ENCODE measurements around the gene WDFY2.

WDFY2 gene

DNA sequence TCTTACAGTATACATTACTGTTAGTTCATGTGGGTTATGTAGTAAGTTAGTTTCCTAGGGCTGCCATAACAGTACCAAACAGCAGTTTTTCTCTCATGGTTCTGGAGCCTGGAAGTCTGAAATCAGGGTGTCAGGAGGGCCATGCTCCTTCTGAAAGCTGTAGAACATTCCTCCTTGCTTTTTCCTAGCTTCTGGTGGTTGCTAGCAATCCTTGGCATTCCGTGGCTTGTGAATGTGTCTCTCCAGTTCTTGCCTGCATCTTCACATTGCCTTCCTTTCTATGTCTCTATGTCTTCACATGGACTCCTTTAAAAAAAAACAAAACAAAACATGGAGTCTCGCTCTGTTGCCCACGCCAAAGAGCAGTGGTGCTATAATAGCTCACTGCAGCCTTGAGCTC lies 95.4 kb downstream of the WDFY2 start:
- DNase-seq (ENCODE audit: extremely low spot score): no peak
- TF ChIP-seq TARDBP (IDR thresholded peaks at IDR 0.05) (no peak), L3MBTL2 (conservative IDR thresholded peaks at IDR 0.05) (no peak), ARNT (IDR thresholded peaks at IDR 0.05) (no peak), SUZ12 (IDR thresholded peaks at IDR 0.05) (no peak), FOXM1 (IDR thresholded peaks at IDR 0.05; ENCODE audit: borderline replicate concordance) (no peak), CTBP1 (IDR thresholded peaks at IDR 0.05; ENCODE audit: borderline replicate concordance) (no peak), ZNF384 (IDR thresholded peaks at IDR 0.05) (no peak), LEF1 (IDR thresholded peaks at IDR 0.05; ENCODE audit: borderline replicate concordance) (no peak), FOXK2 (IDR thresholded peaks at IDR 0.05) (no peak), SP1 (IDR thresholded peaks at IDR 0.05) (no peak), FOXA1 (IDR thresholded peaks at IDR 0.05) (no peak), HDGF (IDR thresholded peaks at IDR 0.05; ENCODE audit: borderline replicate concordance) (no peak), BHLHE40 (IDR thresholded peaks at IDR 0.05; ENCODE audit: borderline replicate concordance) (no peak), ELF4 (IDR thresholded peaks at IDR 0.05) (no peak), PKNOX1 (IDR thresholded peaks at IDR 0.05) (no peak), NFRKB (IDR thresholded peaks at IDR 0.05) (no peak)
- CTCF ChIA-PET: no interaction called here
- POLR2A ChIA-PET: no interaction called here

- no peak for DNase-seq (ENCODE audit: extremely low spot score)
- TF ChIP-seq ELF4 (IDR thresholded peaks at IDR 0.05): no peak
- no peak for TF ChIP-seq L3MBTL2 (conservative IDR thresholded peaks at IDR 0.05)
- TF ChIP-seq NFRKB (IDR thresholded peaks at IDR 0.05): no peak
- no peak for TF ChIP-seq FOXM1 (IDR thresholded peaks at IDR 0.05; ENCODE audit: borderline replicate concordance)
- no peak for TF ChIP-seq HDGF (IDR thresholded peaks at IDR 0.05; ENCODE audit: borderline replicate concordance)
- TF ChIP-seq SUZ12 (IDR thresholded peaks at IDR 0.05): no peak
- TF ChIP-seq FOXA1 (IDR thresholded peaks at IDR 0.05): no peak
- no peak for TF ChIP-seq FOXK2 (IDR thresholded peaks at IDR 0.05)
- no peak for TF ChIP-seq LEF1 (IDR thresholded peaks at IDR 0.05; ENCODE audit: borderline replicate concordance)
- no peak for TF ChIP-seq ZNF384 (IDR thresholded peaks at IDR 0.05)
- no peak for TF ChIP-seq ARNT (IDR thresholded peaks at IDR 0.05)
- no peak for TF ChIP-seq PKNOX1 (IDR thresholded peaks at IDR 0.05)
- no peak for TF ChIP-seq TARDBP (IDR thresholded peaks at IDR 0.05)
- TF ChIP-seq BHLHE40 (IDR thresholded peaks at IDR 0.05; ENCODE audit: borderline replicate concordance): no peak
- ChIA-PET CTCF (no interaction called here), POLR2A (no interaction called here)
Observed at GRCh38 chr13:51681037-51681678, 96.9 kb downstream of the WDFY2 start.

DNA sequence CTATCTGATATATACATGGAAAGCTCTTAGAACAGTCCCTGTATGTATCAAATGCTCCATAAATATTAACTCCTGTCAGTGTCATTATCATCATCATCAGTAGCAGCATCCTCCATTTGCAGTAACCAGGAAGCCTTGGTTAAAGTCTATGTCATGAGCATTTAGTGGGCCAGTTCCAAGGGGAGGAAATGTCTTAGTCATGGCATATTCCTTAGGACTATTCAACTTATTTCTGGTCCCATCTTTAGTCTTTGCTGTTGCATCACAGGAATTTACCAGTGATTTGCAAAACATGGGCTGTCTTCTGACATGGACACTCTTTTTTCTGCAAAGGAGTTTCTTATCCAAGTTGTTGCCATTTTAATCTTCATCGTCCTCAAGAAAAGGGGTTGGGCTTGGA lies 98.4 kb downstream of the WDFY2 start:
- DNase-seq (ENCODE audit: extremely low spot score): no peak
- TF ChIP-seq SUZ12 (IDR thresholded peaks at IDR 0.05): no peak
- TF ChIP-seq SP1 (IDR thresholded peaks at IDR 0.05): no peak
- no peak for TF ChIP-seq NFRKB (IDR thresholded peaks at IDR 0.05)
- no peak for TF ChIP-seq ZNF384 (IDR thresholded peaks at IDR 0.05)
- no peak for TF ChIP-seq ELF4 (IDR thresholded peaks at IDR 0.05)
- TF ChIP-seq LEF1 (IDR thresholded peaks at IDR 0.05; ENCODE audit: borderline replicate concordance): no peak
- ChIA-PET CTCF (no interaction called here), POLR2A (no interaction called here)

DNA sequence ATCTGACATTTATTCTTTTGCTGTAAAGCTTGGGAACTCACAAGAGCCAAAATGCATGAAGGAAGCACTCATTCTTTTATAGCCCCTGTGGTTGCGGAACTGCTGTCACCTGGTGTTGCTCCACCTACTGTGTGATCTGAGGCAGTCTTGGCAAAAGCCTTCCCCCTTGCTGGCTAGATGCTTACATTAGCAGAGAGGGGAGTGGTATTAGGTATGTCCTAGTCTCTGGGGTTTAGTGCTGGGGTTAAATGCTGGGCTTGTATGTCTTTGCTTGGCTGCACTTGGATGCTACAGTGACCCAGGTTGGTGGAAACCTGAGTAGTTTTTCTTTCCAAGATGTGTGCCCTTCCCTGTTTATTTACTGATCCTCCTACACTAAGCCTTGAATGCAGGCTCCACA lies 99.3 kb downstream of the WDFY2 start:
- POLR2A ChIA-PET: interaction anchor here (1.0 kb wide), 1 partner anchor 231 kb away, joined by 3 read pairs; the partner anchor contains the start of gene INTS6
- TF ChIP-seq FOXK2 (IDR thresholded peaks at IDR 0.05): no peak
- TF ChIP-seq L3MBTL2 (conservative IDR thresholded peaks at IDR 0.05): no peak
- no peak for TF ChIP-seq ARNT (IDR thresholded peaks at IDR 0.05)
- TF ChIP-seq CTBP1 (IDR thresholded peaks at IDR 0.05; ENCODE audit: borderline replicate concordance): no peak
- TF ChIP-seq FOXM1 (IDR thresholded peaks at IDR 0.05; ENCODE audit: borderline replicate concordance): no peak
- TF ChIP-seq NFRKB (IDR thresholded peaks at IDR 0.05): no peak
- no peak for TF ChIP-seq HDGF (IDR thresholded peaks at IDR 0.05; ENCODE audit: borderline replicate concordance)
- TF ChIP-seq ZNF384 (IDR thresholded peaks at IDR 0.05): no peak
- no peak for TF ChIP-seq TARDBP (IDR thresholded peaks at IDR 0.05)
- no peak for TF ChIP-seq SUZ12 (IDR thresholded peaks at IDR 0.05)
- no peak for TF ChIP-seq PKNOX1 (IDR thresholded peaks at IDR 0.05)
- no peak for TF ChIP-seq SP1 (IDR thresholded peaks at IDR 0.05)
- TF ChIP-seq LEF1 (IDR thresholded peaks at IDR 0.05; ENCODE audit: borderline replicate concordance): no peak
- no peak for TF ChIP-seq BHLHE40 (IDR thresholded peaks at IDR 0.05; ENCODE audit: borderline replicate concordance)
- TF ChIP-seq FOXA1 (IDR thresholded peaks at IDR 0.05): no peak
- TF ChIP-seq ELF4 (IDR thresholded peaks at IDR 0.05): no peak
- CTCF ChIA-PET: no interaction called here
- DNase-seq (ENCODE audit: extremely low spot score): no peak

DNA sequence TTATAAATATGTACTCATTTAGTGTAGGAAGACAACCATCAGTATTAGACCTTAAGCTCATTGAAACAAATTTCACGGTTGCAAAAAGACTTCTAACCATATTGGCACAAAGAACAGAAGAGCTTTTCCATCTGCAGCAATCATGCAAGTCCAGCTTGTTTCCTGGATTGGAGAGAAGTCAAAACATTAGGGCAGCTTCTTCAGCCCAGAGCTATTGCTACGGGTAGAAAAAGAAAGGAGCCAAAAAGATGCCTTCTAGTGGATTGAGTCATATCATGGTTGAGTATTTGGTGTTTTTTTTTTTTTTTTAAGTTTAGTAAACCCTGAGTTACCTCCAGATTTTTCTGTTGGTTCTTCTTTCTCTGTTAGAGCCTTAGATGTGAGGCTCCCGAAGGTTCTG lies 99.8 kb downstream of the WDFY2 start:
- CTCF ChIA-PET: no interaction called here
- DNase-seq (ENCODE audit: extremely low spot score): no peak
- TF ChIP-seq PKNOX1 (IDR thresholded peaks at IDR 0.05): no peak
- no peak for TF ChIP-seq ELF4 (IDR thresholded peaks at IDR 0.05)
- TF ChIP-seq L3MBTL2 (conservative IDR thresholded peaks at IDR 0.05): no peak
- no peak for TF ChIP-seq FOXA1 (IDR thresholded peaks at IDR 0.05)
- TF ChIP-seq SP1 (IDR thresholded peaks at IDR 0.05): no peak
- TF ChIP-seq FOXK2 (IDR thresholded peaks at IDR 0.05): no peak
- TF ChIP-seq LEF1 (IDR thresholded peaks at IDR 0.05; ENCODE audit: borderline replicate concordance): no peak
- no peak for TF ChIP-seq SUZ12 (IDR thresholded peaks at IDR 0.05)
- no peak for TF ChIP-seq BHLHE40 (IDR thresholded peaks at IDR 0.05; ENCODE audit: borderline replicate concordance)
- TF ChIP-seq FOXM1 (IDR thresholded peaks at IDR 0.05; ENCODE audit: borderline replicate concordance): no peak
- no peak for TF ChIP-seq ZNF384 (IDR thresholded peaks at IDR 0.05)
- no peak for TF ChIP-seq NFRKB (IDR thresholded peaks at IDR 0.05)
- TF ChIP-seq ARNT (IDR thresholded peaks at IDR 0.05): no peak
- no peak for TF ChIP-seq TARDBP (IDR thresholded peaks at IDR 0.05)
- no peak for TF ChIP-seq HDGF (IDR thresholded peaks at IDR 0.05; ENCODE audit: borderline replicate concordance)
- no peak for TF ChIP-seq CTBP1 (IDR thresholded peaks at IDR 0.05; ENCODE audit: borderline replicate concordance)
- POLR2A ChIA-PET: interaction anchor here (1.0 kb wide), 1 partner anchor 231 kb away, joined by 3 read pairs; the partner anchor contains the start of gene INTS6
